GM18858 (cell line): ENCODE measurements around the gene EPC1.

Experiments used
- ATAC-seq: cut with Tn5 transposase; IDR thresholded peaks from one replicate; pipeline ENCODE4 v1.9.1; 2021; ENCODE audit not compliant: unreplicated experiment

Gene EPC1

DNA sequence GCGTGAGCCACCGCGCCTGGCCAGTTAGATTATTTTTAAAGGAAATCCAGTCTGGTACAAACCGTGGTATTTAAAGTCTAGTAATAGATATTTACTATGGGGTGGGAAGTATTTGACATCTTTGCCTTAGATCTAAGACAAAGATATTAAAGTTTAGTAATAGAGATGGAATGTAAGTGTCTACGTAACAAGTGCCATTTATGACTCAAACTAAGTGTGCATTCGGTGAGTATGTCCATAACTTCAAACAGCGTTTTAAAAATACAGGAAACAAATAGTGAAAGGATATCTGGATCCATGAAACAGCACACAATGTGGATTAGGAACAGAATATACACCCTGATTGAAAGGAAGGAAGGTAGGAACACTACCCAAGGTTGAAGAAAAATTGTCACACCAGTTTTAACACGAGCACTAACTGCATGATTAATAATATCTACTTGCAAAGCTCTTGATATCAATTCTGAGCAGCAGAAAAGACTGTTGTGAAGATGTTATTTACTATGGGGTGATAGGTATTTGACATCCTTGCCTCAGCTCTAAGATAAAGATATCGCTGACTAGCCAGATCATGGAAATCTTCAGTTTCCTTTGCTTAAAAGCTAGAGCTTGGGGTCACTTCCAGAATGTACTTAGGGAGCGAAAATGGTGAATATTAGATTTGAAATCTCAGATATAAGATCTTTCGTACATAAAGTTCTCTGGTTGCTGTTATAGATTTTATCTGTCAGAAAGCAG is 48.7 kb downstream of the EPC1 start:
- ATAC-seq, result no peak

DNA sequence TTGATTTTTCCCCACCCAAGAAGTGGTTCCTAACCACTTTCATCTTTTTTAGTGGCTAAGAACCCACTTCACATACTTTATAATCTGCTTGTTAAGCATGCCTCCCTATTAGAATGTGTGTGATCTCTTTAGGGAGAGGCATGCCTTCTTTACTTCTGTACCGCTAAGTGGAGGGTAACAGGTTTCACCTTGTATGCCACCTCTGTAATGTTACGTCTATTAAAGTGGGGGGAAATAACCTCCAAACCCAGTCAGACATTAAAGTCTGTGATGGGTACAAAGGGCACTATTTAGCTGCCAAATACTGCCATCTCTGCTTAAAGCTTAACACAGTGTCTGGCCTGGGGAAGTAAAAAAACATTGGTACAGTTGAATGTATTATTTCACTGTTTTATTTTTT is 51.9 kb downstream of the EPC1 start:
- ATAC-seq, result no peak

DNA sequence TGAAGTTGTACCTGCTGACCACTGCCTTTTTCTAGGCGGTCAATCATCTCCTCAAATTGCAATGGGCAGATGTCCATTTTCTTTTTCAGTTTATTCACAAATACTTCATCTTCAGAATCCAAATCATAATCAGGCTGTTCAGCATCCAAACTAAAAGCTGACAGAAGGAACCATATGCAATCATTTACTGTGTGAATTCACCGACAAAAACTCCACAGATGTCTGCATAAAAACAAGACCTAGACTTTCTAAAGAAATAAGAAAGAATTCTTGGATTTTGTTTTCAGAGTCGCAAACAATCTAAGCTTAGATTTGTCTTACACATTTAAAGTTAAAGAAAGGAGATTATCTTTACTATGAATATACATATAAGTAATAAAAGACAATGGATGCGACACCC is 53.4 kb downstream of the EPC1 start:
- no peak for ATAC-seq

DNA sequence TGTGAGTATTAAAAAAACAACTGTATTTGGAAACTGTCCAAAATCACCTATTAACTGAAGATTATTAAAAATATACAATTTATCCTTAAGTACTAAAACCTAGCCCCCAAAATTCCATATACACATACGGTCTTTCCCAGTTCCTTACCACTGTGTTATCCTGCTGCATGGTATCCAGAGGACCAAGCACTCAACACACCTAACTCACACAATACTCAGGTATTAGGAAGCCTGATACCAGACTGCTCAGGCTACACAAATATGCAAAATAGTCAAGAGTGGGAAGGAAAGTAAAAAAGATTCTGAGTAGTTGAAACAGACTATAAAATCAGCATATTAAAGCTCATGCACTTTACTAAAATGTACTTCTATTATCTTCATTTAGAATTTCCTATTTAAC is 67.2 kb downstream of the EPC1 start:
- ATAC-seq, result no peak

DNA sequence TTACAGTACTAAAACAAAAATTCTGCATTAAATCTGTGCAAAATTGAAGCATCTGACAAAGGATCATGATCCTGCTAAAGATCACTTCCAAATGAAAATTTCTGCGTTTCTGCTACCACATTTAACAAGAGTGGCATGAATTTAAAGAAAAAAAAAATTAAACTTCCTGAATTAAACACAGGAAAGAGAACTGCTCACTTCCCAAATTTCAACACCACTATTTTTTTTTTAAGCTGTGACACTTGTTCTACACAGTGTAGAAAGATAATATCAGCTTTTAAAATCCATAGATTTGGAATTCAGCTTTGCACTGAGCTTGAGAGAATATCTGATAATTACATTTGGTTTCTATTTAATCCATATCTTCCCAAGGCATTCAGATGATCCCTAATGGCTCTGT is 73.6 kb downstream of the EPC1 start:
- ATAC-seq, result no peak

DNA sequence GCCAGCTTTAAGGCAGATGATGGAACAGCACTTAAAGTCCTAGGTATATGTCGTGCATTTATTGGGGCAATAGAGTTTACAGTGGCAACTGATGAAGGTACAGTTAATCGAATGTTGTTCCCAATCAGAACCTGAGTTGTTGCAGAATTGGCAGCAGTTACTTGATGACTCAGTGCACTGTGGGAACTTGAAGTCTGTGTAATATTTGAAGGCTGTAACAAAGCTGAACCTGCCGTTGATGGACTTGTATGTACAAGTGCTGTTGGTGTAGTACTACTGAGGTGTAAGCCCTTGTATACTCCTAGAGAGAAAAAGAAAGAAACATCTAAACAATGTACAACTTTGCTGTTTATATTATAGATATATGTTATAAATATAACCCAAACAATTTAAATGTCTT is 75.3 kb downstream of the EPC1 start:
- ATAC-seq, result no peak

DNA sequence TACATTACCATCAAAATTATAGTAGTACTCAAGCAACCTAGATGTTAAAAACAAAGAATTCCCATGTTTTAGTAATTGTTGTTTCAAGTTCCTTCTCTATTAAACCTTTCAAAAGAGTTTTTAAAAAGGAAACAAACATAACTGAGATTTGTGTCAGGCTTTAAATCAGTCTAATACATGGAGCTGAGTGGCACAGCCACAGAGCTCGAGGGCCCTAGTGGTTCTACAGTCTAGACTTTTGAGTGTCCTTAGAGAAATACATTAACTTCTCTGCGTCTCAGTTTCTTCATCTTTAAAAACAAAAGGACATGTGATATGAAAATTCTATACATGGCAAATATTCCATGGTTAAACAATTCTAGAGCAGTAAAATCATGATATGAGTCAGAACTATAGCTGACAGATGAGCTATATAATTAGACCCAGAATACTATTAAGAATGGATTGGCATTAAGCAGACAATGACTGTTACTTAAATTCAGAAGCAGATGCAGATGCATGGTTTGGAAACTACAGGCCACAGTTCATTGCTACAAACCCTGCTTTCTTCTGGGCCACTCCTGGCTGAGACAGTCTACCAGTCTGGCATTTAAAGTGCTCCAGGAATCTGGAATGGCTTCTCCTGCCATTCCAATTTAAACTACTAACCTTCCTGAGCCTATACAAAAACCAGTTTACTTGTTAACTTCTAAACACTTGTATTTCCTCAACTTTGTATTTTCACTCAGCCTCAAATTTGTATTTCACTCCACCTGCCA is 77.4 kb downstream of the EPC1 start:
- no peak for ATAC-seq

DNA sequence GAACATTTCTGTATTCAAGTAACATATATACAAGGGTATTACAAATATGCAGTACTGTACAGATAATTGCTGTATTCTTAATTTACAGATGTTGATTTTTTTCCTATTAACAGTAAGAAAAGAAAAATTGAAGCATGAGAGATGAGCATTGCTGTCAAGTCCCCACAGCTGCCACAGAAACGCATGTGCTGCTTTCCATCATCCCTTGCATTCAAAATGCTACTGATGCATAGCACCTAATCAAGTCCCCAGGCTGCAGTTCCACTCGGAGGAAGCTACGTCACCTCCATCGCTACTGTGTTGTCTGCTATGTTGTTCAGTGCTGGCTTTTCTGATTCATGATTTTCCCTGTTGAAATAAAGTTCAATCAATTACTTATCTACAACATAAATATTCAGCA is 78.2 kb downstream of the EPC1 start:
- no peak for ATAC-seq

DNA sequence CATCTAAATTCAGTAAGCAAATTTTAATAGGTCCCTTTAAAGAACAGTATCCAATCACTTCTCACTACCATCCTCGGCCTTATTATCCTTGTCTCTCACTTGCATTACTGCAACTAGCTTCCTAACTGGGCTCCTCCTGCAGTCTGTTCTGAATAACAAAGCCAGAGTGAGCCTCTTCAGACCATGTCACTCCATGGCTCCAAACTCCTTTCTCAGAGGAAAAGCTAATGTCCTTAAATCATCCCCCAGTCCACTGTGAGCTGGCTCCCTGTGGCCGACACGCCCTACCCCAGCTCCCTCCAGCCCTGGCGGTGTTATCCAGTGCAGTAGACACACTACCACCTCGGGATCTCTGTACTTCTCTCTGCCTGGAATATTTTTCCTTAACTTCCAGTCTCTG is 80.0 kb downstream of the EPC1 start:
- no peak for ATAC-seq

DNA sequence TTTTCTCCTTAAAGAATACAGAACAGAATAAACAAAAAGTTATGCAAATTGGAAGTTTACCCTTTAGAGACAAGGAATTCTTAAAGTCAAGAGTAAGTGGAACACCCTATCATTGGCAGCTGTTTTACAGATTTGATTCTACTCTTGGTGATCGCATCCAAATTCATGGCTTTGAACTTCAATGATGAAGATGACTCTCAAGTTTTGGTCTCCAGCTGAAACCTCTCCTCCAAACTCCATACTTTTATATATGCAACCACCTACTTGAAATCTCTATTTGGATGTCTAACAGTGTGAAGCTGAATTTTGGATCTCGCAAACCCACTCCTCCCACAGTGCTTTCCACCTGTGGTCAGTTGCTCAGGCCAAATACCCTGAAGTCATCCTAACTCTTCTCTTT is 80.4 kb downstream of the EPC1 start:
- no peak for ATAC-seq

DNA sequence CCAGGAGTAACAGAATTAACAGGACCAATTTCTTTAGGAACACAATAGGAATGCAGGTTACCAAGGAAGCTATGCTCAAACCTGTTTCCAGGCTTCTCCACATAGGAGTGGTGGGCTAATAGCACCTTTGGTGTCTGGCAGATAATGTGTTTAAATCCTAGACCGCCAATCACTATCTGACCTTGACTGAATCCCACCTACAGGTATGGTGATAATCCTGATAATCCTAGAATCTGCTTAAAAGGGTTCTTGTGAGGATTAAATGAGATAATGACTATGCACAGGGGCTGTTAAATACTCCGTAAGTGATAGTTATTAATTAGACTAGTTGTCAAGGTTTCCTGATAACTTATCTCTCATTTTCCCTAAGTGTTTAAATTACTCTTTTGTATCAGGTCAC is 81.2 kb downstream of the EPC1 start:
- no peak for ATAC-seq

DNA sequence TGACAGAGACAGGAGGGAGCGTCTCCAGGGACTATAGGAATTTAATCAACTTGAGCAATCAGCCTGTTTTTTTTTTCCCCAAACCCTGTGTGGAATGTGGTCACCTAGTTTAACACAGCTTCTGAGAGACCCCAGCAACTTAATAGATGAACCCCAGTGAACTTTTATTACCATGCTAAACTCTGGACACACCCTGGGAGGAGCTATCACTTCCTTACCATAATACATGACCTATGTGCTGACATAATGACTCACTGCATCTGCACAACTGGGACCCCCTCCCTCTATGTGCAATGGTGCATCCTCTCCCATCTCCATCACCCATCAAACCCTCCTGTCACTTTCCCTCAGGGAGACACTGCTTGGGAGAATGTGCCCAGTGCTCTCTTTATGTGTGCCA is 83.7 kb downstream of the EPC1 start:
- no peak for ATAC-seq

DNA sequence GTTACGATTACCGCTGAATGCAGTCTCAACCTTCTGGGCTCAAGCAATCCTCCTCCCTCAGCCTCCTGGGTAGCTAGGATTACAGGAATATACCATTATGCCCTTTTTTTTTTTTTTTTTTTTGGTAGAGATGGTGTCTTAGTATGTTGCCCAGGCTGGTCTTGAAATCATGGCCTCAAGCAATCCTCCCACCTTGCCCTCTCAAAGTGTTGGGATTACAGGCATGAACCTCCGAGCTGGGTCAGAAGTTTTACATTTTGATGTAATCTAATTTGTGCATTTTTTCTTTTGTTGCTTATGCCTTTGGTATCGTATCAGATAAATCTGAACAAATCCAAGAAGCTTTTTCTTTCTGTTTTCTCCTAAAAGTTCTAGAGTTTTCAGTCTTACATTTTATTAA is 87.4 kb downstream of the EPC1 start:
- no peak for ATAC-seq

DNA sequence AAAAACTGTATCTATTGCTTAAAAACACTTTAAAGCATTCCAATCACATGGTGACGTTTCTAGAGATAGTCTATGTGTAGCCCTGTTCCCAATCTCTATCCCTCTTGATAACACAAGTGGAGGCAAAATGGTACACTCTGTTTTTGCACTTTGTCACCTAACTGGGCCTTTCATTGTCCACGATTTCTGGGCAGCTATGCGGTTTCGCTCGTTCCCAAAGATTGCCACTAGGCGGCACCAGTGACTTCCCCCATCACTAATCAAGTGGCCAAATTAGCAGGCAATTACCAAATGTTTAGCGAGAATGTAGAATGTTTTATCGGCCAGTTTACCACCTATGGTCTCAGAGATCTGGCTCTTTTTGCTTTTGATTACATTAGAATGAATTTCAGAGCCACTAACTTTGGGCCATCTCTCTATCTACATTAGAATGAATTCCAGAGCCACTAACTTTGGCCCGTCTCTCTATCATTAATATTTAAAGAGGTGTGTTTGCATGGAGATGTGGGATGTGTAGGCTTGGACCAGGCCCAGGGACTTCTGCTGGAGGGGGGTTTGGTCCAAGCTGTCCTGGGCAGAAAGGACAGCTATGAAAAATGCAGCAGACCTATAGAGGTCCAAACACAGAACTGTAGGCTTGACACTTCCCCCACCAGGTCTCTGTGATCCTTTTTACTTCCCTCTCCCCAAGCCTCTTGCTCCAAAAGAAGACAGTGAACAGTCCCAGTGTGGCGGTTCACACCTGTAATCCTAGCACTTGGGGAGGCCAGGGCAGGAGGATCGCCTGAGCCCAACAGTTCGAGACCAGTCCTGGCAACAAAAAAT is 90.1 kb downstream of the EPC1 start:
- ATAC-seq, result peak; percentile 60

DNA sequence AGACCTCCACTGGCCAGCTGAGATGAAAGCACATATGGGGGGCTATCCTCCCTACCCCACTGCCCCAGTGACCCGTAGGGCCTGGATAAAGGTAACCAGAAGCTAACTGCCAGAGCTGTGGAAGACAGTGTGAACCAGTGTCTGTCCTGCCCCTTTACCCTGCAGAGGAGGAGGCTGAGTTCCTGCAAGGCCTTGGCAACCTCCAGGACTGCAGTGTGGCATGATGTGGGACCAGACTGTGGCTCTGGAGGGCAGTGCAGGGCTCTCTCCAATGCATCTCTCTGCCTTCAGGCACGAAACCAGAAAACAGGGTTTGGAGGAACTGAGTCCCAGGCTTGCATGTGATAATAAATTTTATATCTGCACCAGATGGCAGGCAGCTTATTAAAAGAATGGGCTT is 93.1 kb downstream of the EPC1 start:
- no peak for ATAC-seq

DNA sequence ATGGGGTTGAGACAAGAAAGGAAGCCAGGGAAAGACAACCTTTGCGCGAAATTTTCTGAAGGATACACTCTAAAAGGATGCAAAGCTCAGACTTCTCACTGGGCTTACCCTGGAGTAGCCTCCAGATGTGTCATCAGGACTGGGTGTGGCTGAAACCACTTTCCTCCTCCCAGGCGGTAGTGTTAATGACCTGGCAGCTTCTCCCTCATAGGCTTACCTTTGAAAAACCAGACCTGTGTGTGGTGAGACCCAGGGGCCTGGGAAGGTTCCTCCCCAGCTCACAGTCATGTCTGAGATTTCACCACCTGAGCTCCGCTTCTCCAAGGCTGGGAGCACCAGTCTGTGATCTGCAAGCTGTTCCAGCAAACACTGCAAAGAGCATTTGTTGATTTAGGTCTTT is 93.7 kb downstream of the EPC1 start:
- ATAC-seq, result no peak

DNA sequence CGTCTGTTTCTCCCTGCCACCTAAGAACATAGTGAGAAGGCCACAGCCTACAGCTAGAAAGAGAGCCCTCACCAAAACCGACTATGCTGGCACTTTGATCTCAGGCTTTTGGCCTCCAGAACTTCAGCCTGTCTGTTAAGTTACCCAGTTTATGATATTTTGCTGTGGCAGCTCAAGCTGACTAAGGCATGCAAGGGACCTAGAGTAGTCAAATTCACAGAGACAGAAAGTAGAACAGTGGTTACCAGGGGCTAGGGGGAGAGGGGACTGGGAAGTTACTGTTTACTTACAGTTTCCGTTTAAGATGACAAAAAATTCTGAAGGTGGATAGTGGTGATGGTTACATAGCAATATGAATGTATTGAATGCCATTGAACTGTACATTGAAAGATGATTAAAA is 96.5 kb downstream of the EPC1 start:
- ATAC-seq, result peak; percentile 63

DNA sequence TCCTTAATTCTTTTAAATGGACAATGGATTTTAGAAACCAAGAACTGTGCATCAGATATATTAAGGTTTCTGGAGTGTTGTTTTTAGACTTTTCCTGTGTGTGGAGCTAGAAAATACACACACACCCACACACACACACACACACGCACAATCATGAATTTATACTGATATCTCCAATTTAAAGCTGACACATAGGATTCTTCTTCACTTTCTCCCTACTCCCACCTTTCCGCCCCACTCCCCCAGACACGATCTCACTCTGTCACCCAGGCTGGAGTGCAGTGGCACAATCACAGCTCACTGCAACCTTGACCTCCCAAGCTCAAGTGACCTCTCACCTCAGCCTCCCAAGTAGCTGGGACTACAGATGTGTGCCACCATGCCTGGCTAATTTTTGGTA is 100.3 kb downstream of the EPC1 start:
- ATAC-seq, result no peak

DNA sequence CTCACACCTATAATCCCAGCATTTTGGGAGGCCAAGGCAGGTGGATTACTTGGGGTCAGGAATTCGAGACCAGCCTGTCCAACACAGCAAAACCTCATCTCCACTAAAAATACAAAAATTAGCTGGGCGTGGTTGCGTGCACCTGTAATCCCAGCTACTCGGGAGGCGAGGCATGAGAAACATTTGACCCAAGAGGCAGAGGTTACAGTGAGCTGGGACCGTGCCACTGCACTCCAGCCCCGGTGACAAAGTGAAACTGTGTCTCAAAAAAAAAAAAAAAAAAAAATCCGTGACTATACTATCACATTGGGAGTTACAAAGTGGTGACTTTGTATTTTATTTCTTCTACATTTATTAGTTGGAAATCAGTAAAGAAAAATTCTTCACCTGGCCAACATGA is 101.2 kb downstream of the EPC1 start:
- ATAC-seq, result no peak

DNA sequence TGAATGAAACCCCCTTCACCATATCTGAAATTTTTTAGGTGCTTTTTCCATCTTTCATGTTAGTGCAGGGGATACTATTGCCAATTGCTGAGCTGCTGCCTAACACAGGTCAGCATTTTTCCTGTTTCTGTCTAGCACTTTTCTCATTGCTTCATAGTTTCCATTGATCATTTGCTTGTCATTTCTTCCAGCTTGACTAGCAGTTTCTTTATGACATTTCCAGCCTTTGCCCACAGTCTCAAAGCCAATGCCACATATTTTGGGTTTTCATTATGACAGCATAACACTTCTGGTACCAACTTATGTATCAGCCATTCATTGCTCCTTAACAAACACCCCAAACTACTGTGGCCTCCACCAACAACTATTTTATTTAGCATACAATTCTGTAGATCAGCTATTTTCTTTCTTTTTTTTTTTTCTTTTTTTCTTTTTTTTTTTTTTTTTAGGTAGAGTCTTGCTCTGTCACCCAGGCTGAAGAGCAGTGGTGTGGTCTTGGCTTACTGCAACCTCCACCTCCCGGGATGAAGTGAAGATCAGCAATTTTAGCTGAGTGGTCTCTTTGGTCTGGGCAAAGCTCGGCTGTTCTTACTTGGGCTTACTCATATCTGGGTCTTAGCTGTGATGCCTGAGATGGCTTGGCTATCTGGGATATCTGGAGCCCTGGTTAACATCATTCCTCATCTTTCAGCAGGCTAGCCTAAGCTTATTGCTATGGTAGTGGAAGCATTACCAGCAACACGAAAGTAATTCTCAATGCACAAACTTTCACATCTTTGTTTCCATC is 102.3 kb downstream of the EPC1 start:
- ATAC-seq, result no peak

DNA sequence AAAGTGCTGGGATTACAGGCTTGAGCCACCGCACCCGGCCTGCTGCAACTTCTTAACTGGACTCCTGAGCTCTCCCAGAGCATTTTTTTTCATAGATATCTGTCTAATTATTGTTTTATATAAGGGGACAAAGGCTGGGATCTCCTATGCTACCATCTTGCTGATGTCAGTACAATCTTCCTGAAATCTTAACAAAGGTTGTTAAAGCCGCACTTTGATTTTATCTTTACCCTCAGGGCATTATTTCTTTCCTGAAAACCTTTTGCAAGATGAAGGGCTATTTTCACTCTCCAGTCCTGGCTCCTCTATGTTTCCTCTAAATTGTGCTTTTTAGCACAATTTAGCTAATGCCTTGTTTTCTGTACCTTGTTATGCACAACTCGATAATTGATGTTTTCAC is 102.9 kb downstream of the EPC1 start:
- ATAC-seq, result no peak
